GM19328 (cell line): ENCODE measurements around the gene GUCA2B.

Experiments
- ATAC-seq: cut with Tn5 transposase; IDR thresholded peaks from one replicate; pipeline ENCODE4 v1.9.1; 2021; ENCODE audit warnings: mild to moderate bottlenecking, moderate library complexity; ENCODE audit not compliant: unreplicated experiment

Gene GUCA2B

GRCh38 chr1:42183957-42184268, 30.7 kb downstream of the GUCA2B start:
- no peak for ATAC-seq

GRCh38 chr1:42184616-42185015, 31.4 kb downstream of the GUCA2B start:
- no peak for ATAC-seq

- no peak for ATAC-seq
Measured at GRCh38 chr1:42186152-42186551, 32.9 kb downstream of the GUCA2B start.

- ATAC-seq: no peak
Measured at GRCh38 chr1:42189931-42190853, 37.0 kb downstream of the GUCA2B start.

GRCh38 chr1:42191319-42191718, 38.1 kb downstream of the GUCA2B start:
- ATAC-seq: no peak

GRCh38 chr1:42192106-42192505, 38.9 kb downstream of the GUCA2B start:
- ATAC-seq: no peak

GRCh38 chr1:42195841-42196240, 42.6 kb downstream of the GUCA2B start:
- ATAC-seq: no peak

- no peak for ATAC-seq
Measured at GRCh38 chr1:42198251-42198650, 45.0 kb downstream of the GUCA2B start.

GRCh38 chr1:42201986-42202385, 48.8 kb downstream of the GUCA2B start:
- no peak for ATAC-seq
